ENCODE results near the gene ADAM19. TPM values are rescaled to one million over a fixed set of nuclear protein-coding genes. Genes with fewer than 3 reads are reported as not detected.

ADAM19 gene
- total and polyA plus RNA-seq, 12 donors, result 5.5 to 49.6 (median 18.2) TPM

GRCh38 chr5:157463081-157463480 is 112.5 kb downstream of the ADAM19 start:
- no peaks in the 10 kb centered on the region for H3K9me3 ChIP-seq
- H3K27ac ChIP-seq, result no peak overlapping the region
- H3K27me3 ChIP-seq, result peaks cover 0 to 35% (median 21%) of the 10 kb centered on the region in 7 donors
- H3K4me3 ChIP-seq, result no peak overlapping the region
- DNase-seq, result no peak
- ATAC-seq, result no peak
- TF ChIP-seq CTCF (IDR thresholded peaks at IDR 0.05), result no peak
- peaks cover 4 to 26% (median 12%) of the 10 kb centered on the region in 9 donors for H3K4me1 ChIP-seq
- WGBS, 2 donors, result 94 to 97% methylated on average over 8 of the region's 8 CpGs
- H3K36me3 ChIP-seq, result no peaks in the 10 kb centered on the region
- intact Hi-C loops (cut with DNase I), result loop anchor here in 1 of 10 donors (5.0 kb wide), 1 partner anchor 1276 kb away; no protein-coding TSS in a partner anchor

- intact Hi-C loops (cut with DNase I), result loop anchor here in 1 of 10 donors (5.0 kb wide), 1 partner anchor 1274 kb away; no protein-coding TSS in a partner anchor
- H3K27ac ChIP-seq, result no peak overlapping the region
Measured at GRCh38 chr5:157460921-157461792, 114.4 kb downstream of the ADAM19 start.

GRCh38 chr5:157459715-157460599 is 115.6 kb downstream of the ADAM19 start, which contains the start of gene NIPAL4:
Gene NIPAL4 (plus strand): TSS chr5:157460213. CDS start chr5:157460321, 108 bp downstream.
- no peaks in the 10 kb centered on the region for H3K9me3 ChIP-seq
- ATAC-seq, result peak in 7 of 8 donors; percentile 24 to 63 (median 39)
- no peak for TF ChIP-seq CTCF (IDR thresholded peaks at IDR 0.05)
- H3K4me3 ChIP-seq, result peak within 1 kb of the TSS; percentile 21 to 58 (median 46)
- WGBS, 2 donors, result 4 to 5% methylated on average over 54 of the region's 54 CpGs
- DNase-seq, result no peak
- H3K36me3 ChIP-seq, result no peaks in the 10 kb centered on the region
- intact Hi-C loops (cut with DNase I), result loop anchor here in 1 of 10 donors (5.0 kb wide), 1 partner anchor 1273 kb away; no protein-coding TSS in a partner anchor
- no peak within 1 kb of the TSS for H3K27ac ChIP-seq
- H3K27me3 ChIP-seq, result peaks cover 0 to 35% (median 21%) of the 10 kb centered on the region in 7 donors
- H3K4me1 ChIP-seq, result peaks cover 4 to 24% (median 12%) of the 10 kb centered on the region in 9 donors

More at GRCh38 chr5:157460921-157461792, 114.4 kb downstream of the ADAM19 start:
- Histone ChIP-seq H3K36me3 (no peaks in the 10 kb centered on the region), H3K9me3 (no peaks in the 10 kb centered on the region), H3K4me1 (peaks cover 4 to 26% (median 12%) of the 10 kb centered on the region in 9 donors), H3K27me3 (peaks cover 0 to 35% (median 21%) of the 10 kb centered on the region in 7 donors), H3K4me3 (no peak overlapping the region)
- DNase-seq, result no peak
- no peak for TF ChIP-seq CTCF (IDR thresholded peaks at IDR 0.05)
- no peak for ATAC-seq
- WGBS, 2 donors, result 87 to 91% methylated on average over 4 of the region's 4 CpGs

GRCh38 chr5:157458835-157459234 is 116.7 kb downstream of the ADAM19 start:
- ATAC-seq (no peak), DNase-seq (no peak)
- Histone ChIP-seq H3K27me3 (peaks cover 0 to 35% (median 21%) of the 10 kb centered on the region in 7 donors), H3K9me3 (no peaks in the 10 kb centered on the region), H3K4me3 (no peak overlapping the region), H3K27ac (no peak overlapping the region), H3K4me1 (peaks cover 4 to 13% (median 10%) of the 10 kb centered on the region in 9 donors), H3K36me3 (no peaks in the 10 kb centered on the region)
- WGBS, 2 donors, result 86 to 87% methylated on average over 5 of the region's 5 CpGs
- intact Hi-C loops (cut with DNase I), result no loop called here
- TF ChIP-seq CTCF (IDR thresholded peaks at IDR 0.05), result no peak
